GM12891 (cell line): ENCODE data around the gene TRIO.

Source experiments
- PAX5 ChIP-seq: IDR thresholded peaks from 2 replicates; pipeline ENCODE4 v1.6.1; 2011; ENCODE audit warnings: low read length, moderate library complexity, mild to moderate bottlenecking; ENCODE audit not compliant: insufficient read depth, severe bottlenecking
- POLR2A ChIP-seq: IDR thresholded peaks from 2 replicates; pipeline ENCODE4 v1.6.1; 2011; ENCODE audit warnings: low read depth, low read length, control low read depth
- POLR2AphosphoS5 ChIP-seq: IDR thresholded peaks from 2 replicates; pipeline ENCODE4 v1.6.1; 2011; ENCODE audit warnings: low read depth, low read length, control low read depth
- POU2F2 ChIP-seq: IDR thresholded peaks from 2 replicates; pipeline ENCODE4 v1.6.1; 2011; ENCODE audit warnings: low read depth, mild to moderate bottlenecking, control low read depth, low read length, moderate library complexity
- SPI1 ChIP-seq: IDR thresholded peaks from 2 replicates; pipeline ENCODE4 v1.6.1; 2011; ENCODE audit warnings: low read depth, low read length, control low read depth
- TAF1 ChIP-seq: IDR thresholded peaks from 2 replicates; pipeline ENCODE4 v1.6.1; 2011; ENCODE audit warnings: low read depth, low read length, control low read depth

DNA sequence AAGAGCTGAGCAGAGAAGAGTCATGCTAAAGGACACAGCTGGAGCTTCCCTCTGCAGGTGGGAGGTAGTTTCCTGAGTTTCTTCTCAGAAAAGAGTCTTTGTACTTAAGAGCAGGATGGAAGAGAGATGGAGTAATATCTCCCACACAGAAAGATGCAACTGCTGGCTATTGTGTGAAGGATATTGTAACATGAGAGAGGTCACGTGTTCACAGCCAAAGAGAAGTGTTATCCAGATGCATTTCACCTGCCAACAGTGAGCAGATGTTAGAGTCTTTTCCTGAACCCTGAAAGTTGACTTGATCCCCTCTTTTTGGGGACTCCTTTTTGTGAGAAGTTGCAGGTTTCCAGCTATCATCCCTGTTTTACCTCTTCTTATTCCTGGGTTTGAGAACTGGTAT lies 14.0 kb upstream of the TRIO start:
- no peak for TF ChIP-seq TAF1
- no peak for TF ChIP-seq PAX5
- TF ChIP-seq POLR2A: no peak
- no peak for TF ChIP-seq SPI1
- no peak for TF ChIP-seq POLR2AphosphoS5
- no peak for TF ChIP-seq POU2F2
